Measurements from ENCODE around the gene ARHGEF7. TPM values are rescaled to one million over a fixed set of nuclear protein-coding genes. Genes with fewer than 3 reads are reported as not detected.

The ARHGEF7 gene
- total RNA-seq, 1 experiment from 2014 or later: 46.2 TPM

GRCh38 chr13:111346101-111346680, 231.1 kb downstream of the ARHGEF7 start:
- Histone ChIP-seq H4K20me1 (ENCODE audit: insufficient read depth) (no peaks in the 10 kb centered on the region), H3K9me2 (ENCODE audit: insufficient read depth) (no peaks in the 10 kb centered on the region), H3K4me3 (replicated peaks in 1 of 2; ENCODE audit: low read depth in 1 of 2, low read length in 2 of 2) (no peak overlapping the region), H3K9me3 (ENCODE audit: control insufficient read depth in 1 of 2, insufficient read depth in 1 of 2, low read depth in 1 of 2, low read length in 2 of 2) (no peaks in the 10 kb centered on the region), H3K27me3 (ENCODE audit: insufficient read depth, low read length) (no peaks in the 10 kb centered on the region), H3K4me2 (ENCODE audit: low read length) (no peak overlapping the region), H3K9ac (ENCODE audit: low read length) (no peak overlapping the region), H3K27ac (ENCODE audit: low read depth, low read length) (no peak overlapping the region), H3K36me3 (ENCODE audit: control insufficient read depth in 1 of 2, insufficient read depth in 2 of 2, low read length in 2 of 2) (no peaks in the 10 kb centered on the region), H2AFZ (ENCODE audit: low read depth, low read length, poor library complexity, severe bottlenecking) (no peak overlapping the region), H3K4me1 (ENCODE audit: control insufficient read depth in 1 of 2, insufficient read depth in 2 of 2, low read length in 2 of 2) (no peaks in the 10 kb centered on the region), H3K79me2 (ENCODE audit: insufficient read depth, low read length) (no peaks in the 10 kb centered on the region)
- CTCF ChIA-PET: interaction anchor here (1.3 kb wide), 1 partner anchor 94 kb away, joined by 4 read pairs; no protein-coding TSS in a partner anchor
- BruUV-seq (replicated peaks): no TSS peak
- no peak for TF ChIP-seq SIN3A (IDR thresholded peaks at IDR 0.05; ENCODE audit: low read depth)
- no peak for TF ChIP-seq YY1 (IDR thresholded peaks at IDR 0.05; ENCODE audit: extremely low read depth, insufficient replicate concordance, low read depth, low read length)
- RAD21 ChIA-PET (ENCODE audit: low non-redundant PET in 1 of 2, low total read pairs in 2 of 2, uncharacterized antibody in 2 of 2, unreplicated experiment in 2 of 2): interaction anchor here in 1 of 2 experiments (1.0 kb wide), 1 partner anchor 83 kb away, joined by 3 read pairs; no protein-coding TSS in a partner anchor
- intact Hi-C loops (cut with micrococcal nuclease): no loop called here
- DNase-seq (ENCODE audit: low read depth, low spot score): no peak
- POLR2A ChIA-PET: no interaction called here
- no peak for ATAC-seq

GRCh38 chr13:111347438-111347837, 232.3 kb downstream of the ARHGEF7 start:
- no peak overlapping the region for H3K4me2 ChIP-seq (ENCODE audit: low read length)
- BruUV-seq (replicated peaks): no TSS peak
- H3K4me1 ChIP-seq (ENCODE audit: control insufficient read depth in 1 of 2, insufficient read depth in 2 of 2, low read length in 2 of 2): no peaks in the 10 kb centered on the region
- ChIA-PET POLR2A (no interaction called here), CTCF (no interaction called here), RAD21 (ENCODE audit: low non-redundant PET in 1 of 2, low total read pairs in 2 of 2, uncharacterized antibody in 2 of 2, unreplicated experiment in 2 of 2) (no interaction called here)
- H3K9me2 ChIP-seq (ENCODE audit: insufficient read depth): no peaks in the 10 kb centered on the region
- intact Hi-C loops (cut with micrococcal nuclease): no loop called here
- ATAC-seq: no peak
- H3K27me3 ChIP-seq (ENCODE audit: insufficient read depth, low read length): 0 out of 2 replicates have a peak, but pooled peaks cover 2% of the 10 kb centered on the region
- no peak overlapping the region for H2AFZ ChIP-seq (ENCODE audit: low read depth, low read length, poor library complexity, severe bottlenecking)
- H3K79me2 ChIP-seq (ENCODE audit: insufficient read depth, low read length): no peaks in the 10 kb centered on the region
- DNase-seq (ENCODE audit: low read depth, low spot score): no peak
- H3K36me3 ChIP-seq (ENCODE audit: control insufficient read depth in 1 of 2, insufficient read depth in 2 of 2, low read length in 2 of 2): no peaks in the 10 kb centered on the region
- H3K9ac ChIP-seq (ENCODE audit: low read length): no peak overlapping the region
- no peak overlapping the region for H3K4me3 ChIP-seq (replicated peaks in 1 of 2; ENCODE audit: low read depth in 1 of 2, low read length in 2 of 2)
- no peaks in the 10 kb centered on the region for H3K9me3 ChIP-seq (ENCODE audit: control insufficient read depth in 1 of 2, insufficient read depth in 1 of 2, low read depth in 1 of 2, low read length in 2 of 2)
- H3K27ac ChIP-seq (ENCODE audit: low read depth, low read length): no peak overlapping the region
- no peaks in the 10 kb centered on the region for H4K20me1 ChIP-seq (ENCODE audit: insufficient read depth)
- TF ChIP-seq EZH2 (IDR thresholded peaks at IDR 0.05): no peak
- no peak for TF ChIP-seq TCF7L2 (IDR thresholded peaks at IDR 0.05; ENCODE audit: borderline replicate concordance, extremely low read depth, insufficient read depth, insufficient read length)
- TF ChIP-seq EZH2phosphoT487 (IDR thresholded peaks at IDR 0.05; ENCODE audit: borderline replicate concordance): no peak
- TF ChIP-seq, protein P1, sequence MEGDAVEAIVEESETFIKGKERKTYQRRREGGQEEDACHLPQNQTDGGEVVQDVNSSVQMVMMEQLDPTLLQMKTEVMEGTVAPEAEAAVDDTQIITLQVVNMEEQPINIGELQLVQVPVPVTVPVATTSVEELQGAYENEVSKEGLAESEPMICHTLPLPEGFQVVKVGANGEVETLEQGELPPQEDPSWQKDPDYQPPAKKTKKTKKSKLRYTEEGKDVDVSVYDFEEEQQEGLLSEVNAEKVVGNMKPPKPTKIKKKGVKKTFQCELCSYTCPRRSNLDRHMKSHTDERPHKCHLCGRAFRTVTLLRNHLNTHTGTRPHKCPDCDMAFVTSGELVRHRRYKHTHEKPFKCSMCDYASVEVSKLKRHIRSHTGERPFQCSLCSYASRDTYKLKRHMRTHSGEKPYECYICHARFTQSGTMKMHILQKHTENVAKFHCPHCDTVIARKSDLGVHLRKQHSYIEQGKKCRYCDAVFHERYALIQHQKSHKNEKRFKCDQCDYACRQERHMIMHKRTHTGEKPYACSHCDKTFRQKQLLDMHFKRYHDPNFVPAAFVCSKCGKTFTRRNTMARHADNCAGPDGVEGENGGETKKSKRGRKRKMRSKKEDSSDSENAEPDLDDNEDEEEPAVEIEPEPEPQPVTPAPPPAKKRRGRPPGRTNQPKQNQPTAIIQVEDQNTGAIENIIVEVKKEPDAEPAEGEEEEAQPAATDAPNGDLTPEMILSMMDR (IDR thresholded peaks at IDR 0.05 in 2 of 3, conservative IDR thresholded peaks at IDR 0.05 in 1 of 3; ENCODE audit: borderline replicate concordance in 1 of 3, insufficient read depth in 1 of 3, low read depth in 2 of 3, low read length in 2 of 3): no peak
- no peak for TF ChIP-seq SP1 (IDR thresholded peaks at IDR 0.05; ENCODE audit: low read depth)
- TF ChIP-seq POLR2AphosphoS5 (IDR thresholded peaks at IDR 0.05; ENCODE audit: low read depth, low read length): no peak
- TF ChIP-seq SRF (IDR thresholded peaks at IDR 0.05; ENCODE audit: low read depth): no peak
- TF ChIP-seq FOSL1 (IDR thresholded peaks at IDR 0.05; ENCODE audit: low read depth): no peak
- TF ChIP-seq, protein P2, sequence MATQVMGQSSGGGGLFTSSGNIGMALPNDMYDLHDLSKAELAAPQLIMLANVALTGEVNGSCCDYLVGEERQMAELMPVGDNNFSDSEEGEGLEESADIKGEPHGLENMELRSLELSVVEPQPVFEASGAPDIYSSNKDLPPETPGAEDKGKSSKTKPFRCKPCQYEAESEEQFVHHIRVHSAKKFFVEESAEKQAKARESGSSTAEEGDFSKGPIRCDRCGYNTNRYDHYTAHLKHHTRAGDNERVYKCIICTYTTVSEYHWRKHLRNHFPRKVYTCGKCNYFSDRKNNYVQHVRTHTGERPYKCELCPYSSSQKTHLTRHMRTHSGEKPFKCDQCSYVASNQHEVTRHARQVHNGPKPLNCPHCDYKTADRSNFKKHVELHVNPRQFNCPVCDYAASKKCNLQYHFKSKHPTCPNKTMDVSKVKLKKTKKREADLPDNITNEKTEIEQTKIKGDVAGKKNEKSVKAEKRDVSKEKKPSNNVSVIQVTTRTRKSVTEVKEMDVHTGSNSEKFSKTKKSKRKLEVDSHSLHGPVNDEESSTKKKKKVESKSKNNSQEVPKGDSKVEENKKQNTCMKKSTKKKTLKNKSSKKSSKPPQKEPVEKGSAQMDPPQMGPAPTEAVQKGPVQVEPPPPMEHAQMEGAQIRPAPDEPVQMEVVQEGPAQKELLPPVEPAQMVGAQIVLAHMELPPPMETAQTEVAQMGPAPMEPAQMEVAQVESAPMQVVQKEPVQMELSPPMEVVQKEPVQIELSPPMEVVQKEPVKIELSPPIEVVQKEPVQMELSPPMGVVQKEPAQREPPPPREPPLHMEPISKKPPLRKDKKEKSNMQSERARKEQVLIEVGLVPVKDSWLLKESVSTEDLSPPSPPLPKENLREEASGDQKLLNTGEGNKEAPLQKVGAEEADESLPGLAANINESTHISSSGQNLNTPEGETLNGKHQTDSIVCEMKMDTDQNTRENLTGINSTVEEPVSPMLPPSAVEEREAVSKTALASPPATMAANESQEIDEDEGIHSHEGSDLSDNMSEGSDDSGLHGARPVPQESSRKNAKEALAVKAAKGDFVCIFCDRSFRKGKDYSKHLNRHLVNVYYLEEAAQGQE (IDR thresholded peaks at IDR 0.05; ENCODE audit: low read depth): no peak
- TF ChIP-seq SIN3A (IDR thresholded peaks at IDR 0.05; ENCODE audit: low read depth): no peak
- TF ChIP-seq CEBPB (IDR thresholded peaks at IDR 0.05; ENCODE audit: low read depth): no peak
